Ovary (tissue), 9 donors: ENCODE measurements around the gene LYPLA2. TPM values are rescaled to one million over a fixed set of nuclear protein-coding genes. Genes with fewer than 3 reads are reported as not detected.

Experiments used
- DNase-seq, 5 donors: peaks; one replicate each; pipeline ENCODE4 v3.0.0-alpha.2; 2019 to 2020
- H3K27ac ChIP-seq, 2 donors: fragments of 200-600 bp; one replicate each; pipeline versions ENCODE4 v1.5.1 to v1.8.0; 2019 to 2022
- H3K27me3 ChIP-seq: fragments of 200-600 bp; one replicate; pipeline ENCODE4 v1.8.0; 2022
- H3K36me3 ChIP-seq: fragments of 200-600 bp; sonication (generic); one replicate; pipeline ENCODE4 v1.5.1; 2019
- H3K4me1 ChIP-seq: one replicate; pipeline ENCODE4 v1.8.1; 2013; ENCODE audit warnings: mild to moderate bottlenecking, moderate library complexity; ENCODE audit not compliant: insufficient read depth
- H3K4me3 ChIP-seq: fragments of 200-600 bp; sonication (generic); one replicate; pipeline ENCODE4 v1.5.1; 2017
- H3K9me3 ChIP-seq, 2 donors: fragments of 200-600 bp in 1 of 2; sonication (generic) in 1 of 2; one replicate each; pipeline versions ENCODE4 v1.5.1 to v1.8.1; 2013 to 2019; ENCODE audit warnings: mild to moderate bottlenecking in 1 of 2, moderate library complexity in 1 of 2
- EP300 ChIP-seq: sonication (generic); formaldehyde crosslinking; IDR thresholded peaks from one replicate; pipeline ENCODE4 v1.6.1; 2017; ENCODE audit warnings: antibody characterized with exemption
- POLR2A ChIP-seq: fragments of 450-650 bp; IDR thresholded peaks from one replicate; pipeline ENCODE4 v1.6.1; 2017; ENCODE audit warnings: antibody characterized with exemption, mild to moderate bottlenecking, moderate library complexity
- WGBS, 3 donors: extraction: QIAGEN DNeasy Blood & Tissue Kit in 1 of 3; methylation state at CpG; one replicate each; pipeline versions ENCODE4 v1.1.5 to v1.1.7; 2013 to 2017; 5-methylcytosine and 5-hydroxymethylcytosine counted together
- intact Hi-C, 4 donors: fragments of 100-400 bp; cut with DNase I; formaldehyde crosslinking; loops; one replicate each; pipeline versions ENCODE4 v1.11.0 to v1.15.1; 2022 to 2023
- polyA plus RNA-seq, 2 donors: library from polyadenylated mRNA; stranded (reverse); fragments of 200-250 nt in 1 of 2; fragments of 350-450 nt in 1 of 2; fragmentation: Illumina TruSeq in 1 of 2; extraction: RNeasy Lipid Tissue Mini Kit (QIAGEN cat#74804) in 1 of 2; gene quantifications; one replicate each; pipeline ENCODE4 v1.2.3, GENCODE V29; 2013 to 2014
- total RNA-seq, 7 donors: library from RNA; depleted of rRNA in 2 of 7; stranded (reverse); fragments of >200 nt in 2 of 7; fragmentation: NEBNext Ultra II Directional in 3 of 7; extraction: Animal tissue kit (Norgen Biotek cat#: 25700) in 3 of 7; gene quantifications; one replicate each; pipeline versions ENCODE4 v1.1.0 to v1.2.4, GENCODE V29; 2016 to 2023
- TF ChIP-seq, protein P1 (sequence below), 3 donors: fragments of 450-650 bp in 2 of 3; fragments of 200-600 bp in 1 of 3; IDR thresholded peaks; one replicate each; pipeline versions ENCODE4 v1.5.1 to v1.8.0; 2016 to 2022; ENCODE audit warnings: antibody characterized with exemption in 3 of 3, mild to moderate bottlenecking in 1 of 3
- donor health status: DM: no; HTN: no; CAD: no; lungs with moderate emphysema.
- donor health status: DM: no; HTN: no; CAD: no.
- donor health status: Bipolar disorder and iron deficiency.
- donor health status: DM: yes; HTN: yes; CAD: no.
- donor health status: DM: no; HTN: no; CAD: no.
- donor health status: DM: yes; HTN: yes; CAD: no.

Gene LYPLA2
- total and polyA plus RNA-seq, 9 donors = 8.5 to 33.2 (median 26.0) TPM

GRCh38 chr1:23814016-23814415 is 23.1 kb downstream of the LYPLA2 start:
- H3K27ac ChIP-seq = no peak overlapping the region

DNA sequence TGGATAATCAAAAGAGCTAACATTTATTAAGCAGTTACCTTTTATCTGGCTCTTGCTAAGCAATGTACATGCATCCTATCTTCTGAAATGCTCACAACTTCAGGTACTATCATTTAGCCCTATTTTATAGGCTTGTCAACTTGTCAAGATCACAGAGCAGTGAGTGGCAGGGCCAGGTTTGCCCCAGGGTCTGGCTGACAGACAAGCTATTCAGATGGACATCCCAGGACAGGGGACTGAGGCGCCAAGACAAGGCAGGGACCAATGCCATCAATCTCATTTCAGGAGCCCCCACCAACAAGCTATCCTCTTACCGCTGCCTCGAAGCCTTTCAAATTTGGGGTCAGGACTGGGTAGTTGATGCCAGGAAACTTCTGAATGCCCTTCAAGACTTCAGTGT is 25.4 kb downstream of the LYPLA2 start:
- Histone ChIP-seq H3K36me3 (no peaks in the 10 kb centered on the region), H3K4me3 (no peak overlapping the region), H3K27me3 (no peaks in the 10 kb centered on the region), H3K27ac (no peak overlapping the region), H3K9me3 (no peaks in the 10 kb centered on the region), H3K4me1 (no peaks in the 10 kb centered on the region)
- TF ChIP-seq EP300 (no peak), POLR2A (no peak)
- TF ChIP-seq, protein P1, sequence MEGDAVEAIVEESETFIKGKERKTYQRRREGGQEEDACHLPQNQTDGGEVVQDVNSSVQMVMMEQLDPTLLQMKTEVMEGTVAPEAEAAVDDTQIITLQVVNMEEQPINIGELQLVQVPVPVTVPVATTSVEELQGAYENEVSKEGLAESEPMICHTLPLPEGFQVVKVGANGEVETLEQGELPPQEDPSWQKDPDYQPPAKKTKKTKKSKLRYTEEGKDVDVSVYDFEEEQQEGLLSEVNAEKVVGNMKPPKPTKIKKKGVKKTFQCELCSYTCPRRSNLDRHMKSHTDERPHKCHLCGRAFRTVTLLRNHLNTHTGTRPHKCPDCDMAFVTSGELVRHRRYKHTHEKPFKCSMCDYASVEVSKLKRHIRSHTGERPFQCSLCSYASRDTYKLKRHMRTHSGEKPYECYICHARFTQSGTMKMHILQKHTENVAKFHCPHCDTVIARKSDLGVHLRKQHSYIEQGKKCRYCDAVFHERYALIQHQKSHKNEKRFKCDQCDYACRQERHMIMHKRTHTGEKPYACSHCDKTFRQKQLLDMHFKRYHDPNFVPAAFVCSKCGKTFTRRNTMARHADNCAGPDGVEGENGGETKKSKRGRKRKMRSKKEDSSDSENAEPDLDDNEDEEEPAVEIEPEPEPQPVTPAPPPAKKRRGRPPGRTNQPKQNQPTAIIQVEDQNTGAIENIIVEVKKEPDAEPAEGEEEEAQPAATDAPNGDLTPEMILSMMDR (IDR thresholded peaks at IDR 0.05) = no peak
- 92 to 97% (median 96%) methylated on average over 3 of the region's 3 CpGs for WGBS, 3 donors
- intact Hi-C loops = no loop called here
- no peak for DNase-seq

More at GRCh38 chr1:23814016-23814415, 23.1 kb downstream of the LYPLA2 start:
- DNase-seq = no peak
- intact Hi-C loops = no loop called here
- no peaks in the 10 kb centered on the region for H3K27me3 ChIP-seq
- no peaks in the 10 kb centered on the region for H3K9me3 ChIP-seq
- 90 to 93% (median 92%) methylated on average over 4 of the region's 4 CpGs for WGBS, 3 donors
- no peak overlapping the region for H3K4me3 ChIP-seq
- TF ChIP-seq POLR2A (no peak), EP300 (no peak)
- TF ChIP-seq, protein P1 (IDR thresholded peaks at IDR 0.05) = no peak
- no peaks in the 10 kb centered on the region for H3K4me1 ChIP-seq
- no peaks in the 10 kb centered on the region for H3K36me3 ChIP-seq

- Histone ChIP-seq H3K4me1 (no peaks in the 10 kb centered on the region), H3K4me3 (no peak overlapping the region), H3K36me3 (no peaks in the 10 kb centered on the region), H3K27me3 (no peaks in the 10 kb centered on the region), H3K27ac (no peak overlapping the region), H3K9me3 (no peaks in the 10 kb centered on the region)
- intact Hi-C loops = no loop called here
- TF ChIP-seq, protein P1 (IDR thresholded peaks at IDR 0.05) = no peak
- no peak for TF ChIP-seq POLR2A
- no peak for TF ChIP-seq EP300
- no peak for DNase-seq
These were observed 26.0 kb downstream of the LYPLA2 start for GRCh38 chr1:23816906-23817305.

DNA sequence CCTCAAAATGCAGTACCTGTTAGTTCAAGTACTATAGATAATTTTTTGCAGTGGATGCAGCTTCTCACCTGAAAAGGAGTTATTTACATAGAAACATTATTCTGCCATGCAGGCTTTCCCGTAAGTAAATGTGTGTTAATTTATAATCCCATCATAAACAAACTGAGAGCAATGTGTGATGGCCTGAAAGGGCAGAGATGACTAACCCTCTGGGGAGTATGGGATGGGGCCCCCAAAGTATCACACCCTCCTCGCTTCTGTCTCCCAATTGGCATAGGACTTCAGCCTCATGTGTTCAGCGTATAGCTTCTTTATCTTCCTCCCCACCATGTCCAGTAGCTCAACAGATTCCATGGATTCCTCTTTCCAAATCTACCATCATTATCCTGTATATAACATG is 26.7 kb downstream of the LYPLA2 start:
- no peak overlapping the region for H3K4me3 ChIP-seq
- no peak overlapping the region for H3K27ac ChIP-seq
- H3K27me3 ChIP-seq = no peaks in the 10 kb centered on the region
- DNase-seq = no peak
- no peaks in the 10 kb centered on the region for H3K36me3 ChIP-seq
- 89 to 93% (median 91%) methylated on average over 3 of the region's 3 CpGs for WGBS, 3 donors
- H3K9me3 ChIP-seq = no peaks in the 10 kb centered on the region
- no peaks in the 10 kb centered on the region for H3K4me1 ChIP-seq
- intact Hi-C loops = no loop called here
- TF ChIP-seq EP300 = no peak

DNA sequence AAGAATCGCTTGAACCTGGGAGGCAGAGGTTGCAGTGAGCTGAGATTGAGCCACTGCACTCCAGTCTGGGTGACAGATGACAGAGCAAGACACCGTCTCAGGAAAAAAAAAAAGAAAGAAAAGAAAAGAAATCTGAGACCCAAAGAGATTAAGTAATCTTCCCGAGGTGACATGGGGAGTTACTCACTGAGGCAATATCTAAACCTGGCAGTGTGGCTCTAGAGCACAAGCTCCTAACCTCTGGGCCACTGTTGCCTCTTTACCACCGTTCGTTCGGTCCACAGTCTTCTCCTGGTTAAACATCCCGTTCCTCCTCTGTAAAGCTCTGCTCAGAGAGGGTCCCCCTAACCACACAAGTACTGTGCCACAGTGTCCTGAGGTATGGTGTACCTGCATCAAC is 32.8 kb downstream of the LYPLA2 start:
- no peak for DNase-seq
- Histone ChIP-seq H3K4me1 (peaks cover 3% of the 10 kb centered on the region), H3K9me3 (no peaks in the 10 kb centered on the region), H3K4me3 (no peak overlapping the region), H3K27ac (no peak overlapping the region), H3K27me3 (no peaks in the 10 kb centered on the region), H3K36me3 (no peaks in the 10 kb centered on the region)
- intact Hi-C loops = no loop called here
- WGBS, 3 donors = 84 to 87% (median 86%) methylated on average over 7 of the region's 7 CpGs
- TF ChIP-seq EP300 (no peak), POLR2A (no peak)
- TF ChIP-seq, protein P1 (IDR thresholded peaks at IDR 0.05) = no peak
